Measurements from ENCODE around the gene ZFAND2A. TPM values are rescaled to one million over a fixed set of nuclear protein-coding genes. Genes with fewer than 3 reads are reported as not detected.
"Not testable (repeated sequence)": the region's sequence is repeated elsewhere in the genome, so short reads cannot be mapped to it uniquely, and the experiment has no call there.

ZFAND2A gene
- total and polyA plus RNA-seq, 2 donors from 2014 or later: 21.9 to 27.6 TPM

DNA sequence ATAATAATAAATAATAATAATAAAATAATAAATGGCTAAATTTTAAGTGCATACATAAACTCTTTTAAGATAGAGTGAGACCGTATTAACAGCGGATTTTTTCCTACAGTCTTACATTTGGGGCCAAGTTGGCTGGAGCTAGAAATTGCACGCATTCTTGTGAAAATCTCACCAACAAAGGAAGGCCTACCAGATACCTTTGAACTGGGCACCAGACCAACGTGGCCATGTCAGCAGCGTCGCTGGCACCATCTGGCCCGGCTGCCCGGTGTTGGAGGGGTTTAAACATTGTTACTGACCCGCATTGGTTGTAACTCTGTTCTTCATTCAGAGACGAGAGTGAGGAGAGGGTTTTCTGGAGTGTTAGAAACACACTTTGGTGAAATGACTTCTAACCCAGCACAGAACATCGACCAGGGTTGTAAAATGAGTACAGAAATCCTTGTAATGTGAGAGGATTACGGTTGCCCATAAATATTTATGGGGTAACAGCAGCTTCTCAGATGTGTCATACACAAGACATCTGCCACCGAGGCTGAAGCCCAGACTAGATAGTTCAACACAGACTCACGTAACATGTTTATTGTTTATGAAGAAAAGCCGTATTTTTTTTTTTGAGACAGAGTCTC is 38.1 kb upstream of the ZFAND2A start:
- TF ChIP-seq, protein P1, sequence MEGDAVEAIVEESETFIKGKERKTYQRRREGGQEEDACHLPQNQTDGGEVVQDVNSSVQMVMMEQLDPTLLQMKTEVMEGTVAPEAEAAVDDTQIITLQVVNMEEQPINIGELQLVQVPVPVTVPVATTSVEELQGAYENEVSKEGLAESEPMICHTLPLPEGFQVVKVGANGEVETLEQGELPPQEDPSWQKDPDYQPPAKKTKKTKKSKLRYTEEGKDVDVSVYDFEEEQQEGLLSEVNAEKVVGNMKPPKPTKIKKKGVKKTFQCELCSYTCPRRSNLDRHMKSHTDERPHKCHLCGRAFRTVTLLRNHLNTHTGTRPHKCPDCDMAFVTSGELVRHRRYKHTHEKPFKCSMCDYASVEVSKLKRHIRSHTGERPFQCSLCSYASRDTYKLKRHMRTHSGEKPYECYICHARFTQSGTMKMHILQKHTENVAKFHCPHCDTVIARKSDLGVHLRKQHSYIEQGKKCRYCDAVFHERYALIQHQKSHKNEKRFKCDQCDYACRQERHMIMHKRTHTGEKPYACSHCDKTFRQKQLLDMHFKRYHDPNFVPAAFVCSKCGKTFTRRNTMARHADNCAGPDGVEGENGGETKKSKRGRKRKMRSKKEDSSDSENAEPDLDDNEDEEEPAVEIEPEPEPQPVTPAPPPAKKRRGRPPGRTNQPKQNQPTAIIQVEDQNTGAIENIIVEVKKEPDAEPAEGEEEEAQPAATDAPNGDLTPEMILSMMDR (IDR thresholded peaks at IDR 0.05; ENCODE audit: borderline replicate concordance, extremely low read depth, insufficient read depth): no peak
- DNase-seq (peak in 1 of 5 donors; percentile 52), FAIRE-seq (no peak)
- no peaks in the 10 kb centered on the region for H3K9me3 ChIP-seq (ENCODE audit: control insufficient read depth in 2 of 3, insufficient read depth in 1 of 3, low read length in 3 of 3)
- no peak overlapping the region for H3K9ac ChIP-seq (ENCODE audit: low read length in 3 of 3)
- no peak overlapping the region for H3K27ac ChIP-seq (ENCODE audit: low read depth in 2 of 2, low read length in 2 of 2)
- no peak overlapping the region for H3K4me3 ChIP-seq (ENCODE audit: low read length in 3 of 3)
- intact Hi-C loops (cut with DNase I): no loop called here
- H3K27me3 ChIP-seq (ENCODE audit: control insufficient read depth, insufficient read depth, low read length): no peaks in the 10 kb centered on the region
- H3K4me1 ChIP-seq (ENCODE audit: control insufficient read depth in 2 of 3, insufficient read depth in 2 of 3, low read depth in 1 of 3, low read length in 3 of 3): no peaks in the 10 kb centered on the region
- H3K36me3 ChIP-seq (ENCODE audit: control insufficient read depth in 2 of 3, insufficient read depth in 3 of 3, low read length in 3 of 3): no peaks in the 10 kb centered on the region

DNA sequence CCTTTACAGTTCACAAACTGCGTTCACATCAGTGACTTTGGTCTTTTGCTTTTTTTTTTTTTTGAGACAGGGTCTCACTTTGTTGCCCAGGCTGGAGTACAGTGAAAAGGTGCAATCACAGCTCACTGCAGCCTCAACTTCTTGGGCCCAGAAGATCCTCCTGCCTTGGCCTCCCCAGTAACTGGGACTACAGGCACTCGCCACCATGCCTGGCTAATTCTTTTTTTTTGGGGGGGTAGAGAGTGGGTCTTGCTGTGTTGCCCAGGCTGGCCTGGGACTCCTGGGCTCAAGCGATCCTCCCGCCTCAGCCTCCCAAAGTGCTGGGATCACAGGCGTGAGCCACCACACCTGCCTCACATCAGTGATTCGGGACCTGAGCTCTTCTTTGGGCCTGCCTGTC is 37.0 kb upstream of the ZFAND2A start:
- no peaks in the 10 kb centered on the region for H3K27me3 ChIP-seq (ENCODE audit: control insufficient read depth, insufficient read depth, low read length)
- no peaks in the 10 kb centered on the region for H3K9me3 ChIP-seq (ENCODE audit: control insufficient read depth in 2 of 3, insufficient read depth in 1 of 3, low read length in 3 of 3)
- no peak overlapping the region for H3K27ac ChIP-seq (ENCODE audit: low read depth in 2 of 2, low read length in 2 of 2)
- H3K36me3 ChIP-seq (ENCODE audit: control insufficient read depth in 2 of 3, insufficient read depth in 3 of 3, low read length in 3 of 3): no peaks in the 10 kb centered on the region
- no peak overlapping the region for H3K4me3 ChIP-seq (ENCODE audit: low read length in 3 of 3)
- no peak for FAIRE-seq
- intact Hi-C loops (cut with DNase I): no loop called here
- DNase-seq: no peak
- H3K9ac ChIP-seq (ENCODE audit: low read length in 3 of 3): no peak overlapping the region
- TF ChIP-seq, protein P1 (IDR thresholded peaks at IDR 0.05; ENCODE audit: borderline replicate concordance, extremely low read depth, insufficient read depth): no peak
- H3K4me1 ChIP-seq (ENCODE audit: control insufficient read depth in 2 of 3, insufficient read depth in 2 of 3, low read depth in 1 of 3, low read length in 3 of 3): no peaks in the 10 kb centered on the region

DNA sequence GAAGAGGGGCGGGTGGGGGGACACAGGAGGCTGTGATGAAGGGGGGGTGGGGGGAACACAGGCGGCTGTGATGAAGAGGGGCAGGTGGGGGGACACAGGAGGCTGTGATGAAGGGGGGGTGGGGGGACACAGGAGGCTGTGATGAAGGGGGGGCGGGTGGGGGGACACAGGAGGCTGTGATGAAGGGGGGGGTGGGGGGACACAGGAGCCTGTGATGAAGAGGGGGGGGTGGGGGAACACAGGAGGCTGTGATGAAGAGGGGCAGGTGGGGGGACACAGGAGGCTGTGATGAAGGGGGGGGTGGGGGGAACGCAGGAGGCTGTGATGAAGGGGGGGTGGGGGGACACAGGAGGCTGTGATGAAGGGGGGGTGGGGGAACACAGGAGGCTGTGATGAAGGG is 36.4 kb upstream of the ZFAND2A start:
- not testable (repeated sequence) for H3K27me3 ChIP-seq (ENCODE audit: control insufficient read depth, insufficient read depth, low read length); DNase-seq; FAIRE-seq

DNA sequence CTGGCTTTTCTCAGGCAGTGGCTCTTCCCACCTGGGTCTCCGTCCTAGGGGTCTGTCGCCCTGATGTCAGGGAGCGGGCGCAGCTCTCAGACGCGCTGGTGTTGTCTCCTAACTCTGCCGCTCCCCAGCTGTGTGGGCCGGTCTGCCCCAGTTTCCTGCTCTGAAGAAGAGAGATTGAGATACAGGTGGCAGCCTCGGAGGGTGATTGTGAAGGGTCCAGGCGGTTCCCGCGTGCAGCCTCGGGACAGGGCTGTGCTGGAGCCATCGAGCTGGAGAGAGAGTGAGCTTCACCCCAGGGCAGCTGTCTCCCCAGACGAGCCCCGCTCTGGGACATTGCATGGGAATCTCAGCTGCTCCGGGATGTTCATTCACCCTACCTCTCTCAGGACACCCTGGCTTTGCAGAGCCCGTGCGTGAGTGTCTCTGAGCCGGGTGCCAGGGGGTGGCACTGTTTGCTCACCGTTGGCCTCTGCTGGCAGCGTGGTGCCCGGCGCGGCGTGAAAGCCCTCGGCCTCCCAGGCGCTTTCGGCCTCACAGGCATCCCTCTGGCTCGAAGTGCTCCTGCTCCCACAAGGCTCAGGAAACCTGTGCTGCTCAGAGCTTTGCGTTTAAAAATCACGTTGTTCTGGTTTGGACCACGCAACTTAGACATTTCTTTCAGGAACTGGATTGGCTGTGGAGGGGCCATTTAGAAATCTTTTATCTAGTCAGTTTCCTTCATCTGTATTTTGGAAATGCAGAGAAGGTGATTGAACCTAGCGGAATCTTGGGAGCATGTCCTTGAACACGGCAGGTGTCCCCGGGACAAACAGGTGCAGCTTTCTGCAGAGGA is 33.8 kb upstream of the ZFAND2A start:
- peak in 3 of 5 donors; percentile 84 to 86 (median 86) for DNase-seq
- FAIRE-seq: no peak
- intact Hi-C loops (cut with DNase I): no loop called here
- Histone ChIP-seq H3K36me3 (ENCODE audit: control insufficient read depth in 2 of 3, insufficient read depth in 3 of 3, low read length in 3 of 3) (no peaks in the 10 kb centered on the region), H3K9me3 (ENCODE audit: control insufficient read depth in 2 of 3, insufficient read depth in 1 of 3, low read length in 3 of 3) (no peaks in the 10 kb centered on the region), H3K27me3 (ENCODE audit: control insufficient read depth, insufficient read depth, low read length) (no peaks in the 10 kb centered on the region), H3K4me1 (ENCODE audit: control insufficient read depth in 2 of 3, insufficient read depth in 2 of 3, low read depth in 1 of 3, low read length in 3 of 3) (no peaks in the 10 kb centered on the region), H3K9ac (ENCODE audit: low read length in 3 of 3) (no peak overlapping the region), H3K27ac (ENCODE audit: low read depth in 2 of 2, low read length in 2 of 2) (no peak overlapping the region), H3K4me3 (ENCODE audit: low read length in 3 of 3) (no peak overlapping the region)
- TF ChIP-seq, protein P1 (IDR thresholded peaks at IDR 0.05; ENCODE audit: borderline replicate concordance, extremely low read depth, insufficient read depth): peak; percentile 59

More for the DNA sequence above, 36.4 kb upstream of the ZFAND2A start:
- H3K4me3 ChIP-seq (ENCODE audit: low read length in 3 of 3); H3K27ac ChIP-seq (ENCODE audit: low read depth in 2 of 2, low read length in 2 of 2); intact Hi-C loops (cut with DNase I); H3K9me3 ChIP-seq (ENCODE audit: control insufficient read depth in 2 of 3, insufficient read depth in 1 of 3, low read length in 3 of 3); H3K9ac ChIP-seq (ENCODE audit: low read length in 3 of 3); H3K36me3 ChIP-seq (ENCODE audit: control insufficient read depth in 2 of 3, insufficient read depth in 3 of 3, low read length in 3 of 3); H3K4me1 ChIP-seq (ENCODE audit: control insufficient read depth in 2 of 3, insufficient read depth in 2 of 3, low read depth in 1 of 3, low read length in 3 of 3): not testable (repeated sequence)
